B cell (primary cell): ENCODE data around the gene DAZL.

Experiments
- EZH2 ChIP-seq: IDR thresholded peaks from 2 replicates; pipeline ENCODE4 v1.6.1; 2012; ENCODE audit warnings: borderline replicate concordance, low read depth, mild to moderate bottlenecking, moderate library complexity, low read length; ENCODE audit not compliant: insufficient read depth, poor library complexity, severe bottlenecking
- TF ChIP-seq, protein P1 (sequence below): fragments of 200-600 bp; IDR thresholded peaks from one replicate; pipeline ENCODE4 v1.8.0; 2022; ENCODE audit warnings: antibody characterized with exemption, mild to moderate bottlenecking

DNA sequence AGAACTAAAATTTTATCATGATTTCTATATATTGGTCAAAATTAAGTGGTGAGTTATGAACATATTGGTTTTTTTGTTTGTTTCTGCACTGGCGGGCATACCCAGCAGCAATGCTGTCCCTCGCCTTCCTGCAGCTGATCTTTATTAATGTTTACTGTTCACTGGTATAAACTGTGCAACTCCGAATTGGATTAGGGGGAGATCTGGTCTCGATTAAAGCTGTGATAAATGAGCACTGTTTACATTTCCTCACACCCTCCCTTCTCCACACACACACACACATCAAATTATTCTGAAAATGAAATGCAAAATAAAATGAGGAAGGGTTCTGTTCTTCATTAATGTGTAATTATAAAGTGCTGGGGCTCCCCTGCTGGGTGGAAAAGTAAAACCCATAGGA, 48.5 kb upstream of the DAZL start:
- TF ChIP-seq, protein P1, sequence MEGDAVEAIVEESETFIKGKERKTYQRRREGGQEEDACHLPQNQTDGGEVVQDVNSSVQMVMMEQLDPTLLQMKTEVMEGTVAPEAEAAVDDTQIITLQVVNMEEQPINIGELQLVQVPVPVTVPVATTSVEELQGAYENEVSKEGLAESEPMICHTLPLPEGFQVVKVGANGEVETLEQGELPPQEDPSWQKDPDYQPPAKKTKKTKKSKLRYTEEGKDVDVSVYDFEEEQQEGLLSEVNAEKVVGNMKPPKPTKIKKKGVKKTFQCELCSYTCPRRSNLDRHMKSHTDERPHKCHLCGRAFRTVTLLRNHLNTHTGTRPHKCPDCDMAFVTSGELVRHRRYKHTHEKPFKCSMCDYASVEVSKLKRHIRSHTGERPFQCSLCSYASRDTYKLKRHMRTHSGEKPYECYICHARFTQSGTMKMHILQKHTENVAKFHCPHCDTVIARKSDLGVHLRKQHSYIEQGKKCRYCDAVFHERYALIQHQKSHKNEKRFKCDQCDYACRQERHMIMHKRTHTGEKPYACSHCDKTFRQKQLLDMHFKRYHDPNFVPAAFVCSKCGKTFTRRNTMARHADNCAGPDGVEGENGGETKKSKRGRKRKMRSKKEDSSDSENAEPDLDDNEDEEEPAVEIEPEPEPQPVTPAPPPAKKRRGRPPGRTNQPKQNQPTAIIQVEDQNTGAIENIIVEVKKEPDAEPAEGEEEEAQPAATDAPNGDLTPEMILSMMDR: no peak
- TF ChIP-seq EZH2: no peak
